Keratinocyte (primary cell): ENCODE data around the gene ELF4. TPM values are rescaled to one million over a fixed set of nuclear protein-coding genes. Genes with fewer than 3 reads are reported as not detected.

ENCODE experiments used
- DNase-seq: peaks from one replicate; pipeline ENCODE4 v3.0.0-alpha.2; 2011; ENCODE audit warnings: low read depth, missing footprints, low spot score
- FAIRE-seq: peaks from 2 replicates; lab custom pipeline; 2011; peaks lifted over from hg19 to GRCh38; lab: Jason Lieb, UNC
- H2AFZ ChIP-seq: 2 replicates; pipeline ENCODE4 v1.6.0; 2012; ENCODE audit warnings: low read length, control low read depth, inconsistent platforms; ENCODE audit not compliant: control insufficient read depth
- H3K27ac ChIP-seq: 2 replicates; pipeline ENCODE4 v1.5.1; 2011; ENCODE audit warnings: low read length; ENCODE audit not compliant: control insufficient read depth, insufficient read depth
- H3K27me3 ChIP-seq: 3 replicates; pipeline ENCODE4 v1.6.0; 2011; ENCODE audit warnings: low read length; ENCODE audit not compliant: control insufficient read depth, insufficient read depth; ENCODE audit errors: extremely low read depth
- H3K36me3 ChIP-seq, 2 experiments: 2 replicates in 1 of 2; 3 replicates in 1 of 2; pipeline ENCODE4 v1.5.1; 2011; ENCODE audit warnings: low read length in 2 of 2, mild to moderate bottlenecking in 1 of 2; ENCODE audit not compliant: control insufficient read depth in 2 of 2, insufficient read depth in 2 of 2; ENCODE audit errors: extremely low read depth in 1 of 2
- H3K4me1 ChIP-seq: 3 replicates; pipeline ENCODE4 v1.5.1; 2011; ENCODE audit warnings: low read length; ENCODE audit not compliant: control insufficient read depth, insufficient read depth; ENCODE audit errors: extremely low read depth
- H3K4me2 ChIP-seq: 3 replicates; pipeline ENCODE4 v1.6.0; 2011; ENCODE audit warnings: low read depth, low read length; ENCODE audit not compliant: control insufficient read depth, insufficient read depth; ENCODE audit errors: extremely low read depth
- H3K4me3 ChIP-seq, 3 experiments: fragments of 200-600 bp in 1 of 3; sonication (generic) in 1 of 3; 2 replicates in 2 of 3; 3 replicates in 1 of 3; pipeline ENCODE4 v1.5.1; 2011 to 2016; ENCODE audit warnings: low read length in 3 of 3, mild to moderate bottlenecking in 3 of 3, control low read depth in 2 of 3, inconsistent platforms in 1 of 3, low read depth in 1 of 3, mixed read lengths in 1 of 3, mixed run types in 1 of 3, moderate library complexity in 1 of 3; ENCODE audit not compliant: control insufficient read depth in 2 of 3, insufficient read depth in 2 of 3; ENCODE audit errors: extremely low read depth in 1 of 3
- H3K79me2 ChIP-seq: 2 replicates; pipeline ENCODE4 v1.6.0; 2012; ENCODE audit warnings: low read length; ENCODE audit not compliant: control insufficient read depth, insufficient read depth
- H3K9ac ChIP-seq: 3 replicates; pipeline ENCODE4 v1.6.0; 2011; ENCODE audit warnings: low read length; ENCODE audit not compliant: control insufficient read depth, insufficient read depth; ENCODE audit errors: extremely low read depth
- H3K9me1 ChIP-seq: 3 replicates; pipeline ENCODE4 v1.6.0; 2011; ENCODE audit warnings: low read length; ENCODE audit not compliant: control insufficient read depth, insufficient read depth; ENCODE audit errors: extremely low read depth
- H3K9me3 ChIP-seq: 2 replicates; pipeline ENCODE4 v1.5.1; 2012; ENCODE audit warnings: low read depth, low read length; ENCODE audit not compliant: control insufficient read depth
- H4K20me1 ChIP-seq: 3 replicates; pipeline ENCODE4 v1.6.0; 2011; ENCODE audit warnings: low read length; ENCODE audit not compliant: control insufficient read depth, insufficient read depth; ENCODE audit errors: extremely low read depth
- CTCF ChIP-seq, 3 experiments: IDR thresholded peaks in 1 of 3; conservative IDR thresholded peaks in 1 of 3; optimal IDR thresholded peaks in 1 of 3; 2 replicates in 2 of 3; 3 replicates in 1 of 3; pipeline versions ENCODE3 to v1.5.1; 2011; ENCODE audit warnings: low read length in 3 of 3, mild to moderate bottlenecking in 3 of 3, moderate library complexity in 2 of 3, control low read depth in 1 of 3, inconsistent platforms in 1 of 3; ENCODE audit not compliant: insufficient read depth in 2 of 3; ENCODE audit errors: extremely low read depth in 1 of 3
- EZH2 ChIP-seq: IDR thresholded peaks from one replicate; pipeline ENCODE4 v1.6.1; 2012; ENCODE audit warnings: inconsistent platforms, mild to moderate bottlenecking, low read length, moderate library complexity
- dilution Hi-C: fragments of 300-500 bp; cut with MboI; formaldehyde crosslinking; loops from one replicate; pipeline ENCODE4 v1.7.0; 2020; ENCODE audit warnings: low sequenced_read_pairs; ENCODE audit not compliant: extremely low pct_ligation_motif_present
- polyA plus RNA-seq, 5 experiments: library from polyadenylated mRNA; depleted of rRNA in 3 of 5; stranded (reverse) in 3 of 5; stranded (forward) in 1 of 5; unstranded in 1 of 5; fragments of >200 nt; gene quantifications; 1 replicate in 1 of 5; 2 replicates in 3 of 5; 3 replicates in 1 of 5; pipeline versions ENCODE4 v1.2.1 to v1.2.3, GENCODE V29; 2011 to 2012; ENCODE audit warnings: missing spikeins in 2 of 5, low read depth in 1 of 5, low replicate concordance in 1 of 5

Gene ELF4
- polyA plus RNA-seq, 1 donor (not counting 4 experiments of a cell fraction or from before 2014, with no cell fraction given), result 17.6 TPM

- peaks cover 0 to 5% of the 10 kb centered on the region in 2 experiments for H3K36me3 ChIP-seq
- H4K20me1 ChIP-seq, result peaks cover 8% of the 10 kb centered on the region
- H3K9ac ChIP-seq, result no peak overlapping the region
- dilution Hi-C loops, result no loop called here
- no peaks in the 10 kb centered on the region for H3K9me1 ChIP-seq
- no peaks in the 10 kb centered on the region for H3K4me1 ChIP-seq
- no peak for TF ChIP-seq EZH2
- TF ChIP-seq CTCF (optimal IDR thresholded peaks at IDR 0.05 in 1 of 3, IDR thresholded peaks at IDR 0.05 in 1 of 3, conservative IDR thresholded peaks at IDR 0.05 in 1 of 3; ENCODE audit: extremely low read depth in 1 of 3, insufficient read depth in 2 of 3, low read length in 3 of 3), result no peak
- H3K27ac ChIP-seq, result no peak overlapping the region
- H3K79me2 ChIP-seq, result peaks cover 40% of the 10 kb centered on the region
- no peak overlapping the region for H3K4me2 ChIP-seq
- FAIRE-seq, result no peak
- no peak overlapping the region for H2AFZ ChIP-seq
- no peaks in the 10 kb centered on the region for H3K9me3 ChIP-seq
- DNase-seq, result no peak
- H3K27me3 ChIP-seq, result no peaks in the 10 kb centered on the region
- no peak overlapping the region for H3K4me3 ChIP-seq
Observed at GRCh38 chrX:130085551-130086446, 24.5 kb downstream of the ELF4 start.

GRCh38 chrX:130084631-130085237 is 25.6 kb downstream of the ELF4 start:
- H3K79me2 ChIP-seq, result peaks cover 36% of the 10 kb centered on the region
- H3K9me3 ChIP-seq, result no peaks in the 10 kb centered on the region
- H4K20me1 ChIP-seq, result peaks cover 10% of the 10 kb centered on the region
- no peak overlapping the region for H3K9ac ChIP-seq
- no peaks in the 10 kb centered on the region for H3K27me3 ChIP-seq
- no peak overlapping the region for H3K27ac ChIP-seq
- H2AFZ ChIP-seq, result no peak overlapping the region
- peaks cover 0 to 5% of the 10 kb centered on the region in 2 experiments for H3K36me3 ChIP-seq
- no peaks in the 10 kb centered on the region for H3K4me1 ChIP-seq
- no peak for TF ChIP-seq CTCF (optimal IDR thresholded peaks at IDR 0.05 in 1 of 3, IDR thresholded peaks at IDR 0.05 in 1 of 3, conservative IDR thresholded peaks at IDR 0.05 in 1 of 3; ENCODE audit: extremely low read depth in 1 of 3, insufficient read depth in 2 of 3, low read length in 3 of 3)
- TF ChIP-seq EZH2, result no peak
- DNase-seq, result no peak
- H3K4me3 ChIP-seq, result no peak overlapping the region
- no peaks in the 10 kb centered on the region for H3K9me1 ChIP-seq
- no peak for FAIRE-seq
- H3K4me2 ChIP-seq, result no peak overlapping the region
- dilution Hi-C loops, result no loop called here
